HepG2 (cell line): ENCODE data around the gene POU2F1. TPM values are rescaled to one million over a fixed set of nuclear protein-coding genes. Genes with fewer than 3 reads are reported as not detected.

Experiments
- ATAC-seq: fragments of 200-7000 bp; cut with Tn5 transposase; 3 replicates; pipeline ENCODE4 v1.9.1; 2020; ENCODE audit warnings: mild to moderate bottlenecking, moderate library complexity
- BruUV-seq: library from RNA; stranded (reverse); fragments of 400-500 nt; replicated peaks from 2 replicates; lab custom pipeline; 2021; lab: Mats Ljungman, UMichigan
- CTCF ChIA-PET: fragments of 300-600 bp; formaldehyde crosslinking; extraction: SDS; loops from one replicate; lab custom pipeline; 2021; ENCODE audit warnings: low total read pairs, inconsistent platforms, low intra/inter-chr PET ratio; lab: Yijun Ruan, JAX
- POLR2A ChIA-PET: fragments of 350-600 bp; sonication (Branson Sonifier 250); formaldehyde crosslinking; loops from one replicate; lab custom pipeline; 2020; ENCODE audit warnings: antibody characterized with exemption, inconsistent platforms; lab: Yijun Ruan, JAX
- DNase-seq: peaks from one replicate; pipeline ENCODE4 v3.0.0-alpha.2; 2015; ENCODE audit warnings: low spot score
- FAIRE-seq: peaks from 3 replicates; lab custom pipeline; 2011; peaks lifted over from hg19 to GRCh38; lab: Jason Lieb, UNC
- H2AFZ ChIP-seq: one replicate; pipeline ENCODE4 v1.6.1; 2011; ENCODE audit warnings: low read length, inconsistent platforms
- H3K27ac ChIP-seq: fragments of 300-600 bp; 3 replicates; pipeline ENCODE4 v1.8.0; 2011; ENCODE audit warnings: mixed run types, mild to moderate bottlenecking, mixed read lengths, low read length, inconsistent platforms; ENCODE audit not compliant: insufficient read depth; ENCODE audit errors: extremely low read length
- H3K27me3 ChIP-seq, 2 experiments: fragments of 200-600 bp in 1 of 2; 2 replicates in 1 of 2; 3 replicates in 1 of 2; pipeline versions ENCODE4 v1.6.0 to v1.8.0; 2011; ENCODE audit warnings: low read length in 2 of 2, mild to moderate bottlenecking in 2 of 2, moderate library complexity in 2 of 2, inconsistent platforms in 1 of 2; ENCODE audit not compliant: insufficient read depth in 2 of 2, control insufficient read depth in 1 of 2
- H3K36me3 ChIP-seq, 2 experiments: fragments of 200-600 bp in 1 of 2; replicated peaks in 1 of 2; 2 replicates in 1 of 2; 3 replicates in 1 of 2; pipeline versions ENCODE4 v1.5.1 to v1.8.0; 2011; ENCODE audit warnings: low read length in 2 of 2, inconsistent platforms in 1 of 2; ENCODE audit not compliant: insufficient read depth in 2 of 2, control insufficient read depth in 1 of 2
- H3K4me1 ChIP-seq: 2 replicates; pipeline ENCODE4 v1.5.1; 2012; ENCODE audit warnings: low read length, inconsistent platforms; ENCODE audit not compliant: insufficient read depth
- H3K4me2 ChIP-seq: 2 replicates; pipeline ENCODE4 v1.6.0; 2011; ENCODE audit warnings: low read depth, low read length, inconsistent platforms
- H3K4me3 ChIP-seq, 3 experiments: fragments of 200-600 bp in 1 of 3; sonication (generic), shearing (Covaris generic) in 1 of 3; replicated peaks in 1 of 3; 2 replicates each; pipeline ENCODE4 v1.5.1; 2011 to 2016; ENCODE audit warnings: low read length in 3 of 3, inconsistent platforms in 2 of 3, low read depth in 2 of 3, mild to moderate bottlenecking in 2 of 3, control low read depth in 1 of 3, mixed read lengths in 1 of 3; ENCODE audit not compliant: insufficient read depth in 1 of 3
- H3K79me2 ChIP-seq: one replicate; pipeline ENCODE4 v1.6.1; 2011; ENCODE audit warnings: low read length, inconsistent platforms; ENCODE audit not compliant: insufficient read depth
- H3K9ac ChIP-seq: 2 replicates; pipeline ENCODE4 v1.6.0; 2011; ENCODE audit warnings: mild to moderate bottlenecking, low read depth, low read length, inconsistent platforms; ENCODE audit not compliant: insufficient read depth
- H3K9me3 ChIP-seq: 2 replicates; pipeline ENCODE4 v1.5.1; 2012; ENCODE audit warnings: mild to moderate bottlenecking, low read length
- H4K20me1 ChIP-seq: 2 replicates; pipeline ENCODE4 v1.6.0; 2011; ENCODE audit warnings: inconsistent platforms, mild to moderate bottlenecking, low read length, moderate library complexity; ENCODE audit not compliant: insufficient read depth
- NFE2L2 ChIP-seq: fragments of 150-350 bp; IDR thresholded peaks from 2 replicates; pipeline ENCODE4 v1.6.1; 2014; ENCODE audit warnings: low read length
- SMARCC2 ChIP-seq: fragments of 450-650 bp; IDR thresholded peaks from 2 replicates; pipeline ENCODE4 v1.6.1; 2017; ENCODE audit warnings: antibody characterized with exemption, mild to moderate bottlenecking
- TBX3 ChIP-seq: fragments of 450-650 bp; IDR thresholded peaks from 2 replicates; pipeline ENCODE4 v1.6.1; 2017; ENCODE audit warnings: antibody characterized with exemption, mild to moderate bottlenecking, inconsistent platforms, borderline replicate concordance
- ZC3H13 ChIP-seq: sonication (generic); formaldehyde crosslinking; IDR thresholded peaks from 2 replicates; pipeline ENCODE4 v1.8.1; 2023; ENCODE audit warnings: mild to moderate bottlenecking, missing genetic modification reagents, moderate library complexity
- ZNF563 ChIP-seq: sonication (generic); formaldehyde crosslinking; IDR thresholded peaks from 2 replicates; pipeline ENCODE4 v1.8.0; 2022; ENCODE audit warnings: mild to moderate bottlenecking, moderate library complexity, missing genetic modification reagents
- WGBS: methylation state at CpG from one replicate; pipeline ENCODE4 v1.1.6; 2017; ENCODE audit warnings: low lambda C conversion rate; 5-methylcytosine and 5-hydroxymethylcytosine counted together
- in situ Hi-C: cut with HindIII; loops from 2 replicates; pipeline ENCODE4 v1.10.0; 2017; ENCODE audit warnings: low pct_unique_long_range_greater_than_20kb; ENCODE audit not compliant: extremely low pct_ligation_motif_present
- intact Hi-C: fragments of 100-400 bp; cut with micrococcal nuclease; formaldehyde crosslinking; loops from one replicate; pipeline ENCODE4 v1.10.0; 2022; ENCODE audit not compliant: unreplicated experiment
- polyA plus RNA-seq, 8 experiments: library from polyadenylated mRNA; depleted of rRNA in 3 of 8; stranded (reverse) in 7 of 8; unstranded in 1 of 8; fragments of >200 nt; fragmentation: Illumina TruSeq in 4 of 8; extraction: Trizol in 4 of 8; gene quantifications; 2 replicates each; pipeline versions ENCODE4 v1.2.1 to v1.2.3, GENCODE V29; 2011 to 2016; ENCODE audit warnings: low read depth in 4 of 8, missing spikeins in 1 of 8, mixed read lengths in 1 of 8; ENCODE audit not compliant: insufficient read depth in 1 of 8
- total RNA-seq, 5 experiments: library from RNA; depleted of rRNA; stranded (reverse); fragments of >200 nt; fragmentation: Illumina TruSeq; extraction: Trizol; gene quantifications; 2 replicates each; pipeline ENCODE4 v1.2.3, GENCODE V29; 2016; ENCODE audit warnings: low read depth in 1 of 5
- TF ChIP-seq, protein P1 (sequence below): sonication (generic); formaldehyde crosslinking; IDR thresholded peaks from 2 replicates; pipeline ENCODE4 v1.5.0; 2020; ENCODE audit warnings: mild to moderate bottlenecking, missing genetic modification reagents
- TF ChIP-seq, protein P2 (sequence below): sonication (generic); formaldehyde crosslinking; IDR thresholded peaks from 2 replicates; pipeline ENCODE4 v1.4.0; 2020; ENCODE audit warnings: missing genetic modification reagents

The POU2F1 gene
- total and polyA plus RNA-seq, 2 of the 13 experiments (the other 11 are each of a cell fraction or from before 2014, with no cell fraction given) = 10.2 to 13.0 TPM

DNA sequence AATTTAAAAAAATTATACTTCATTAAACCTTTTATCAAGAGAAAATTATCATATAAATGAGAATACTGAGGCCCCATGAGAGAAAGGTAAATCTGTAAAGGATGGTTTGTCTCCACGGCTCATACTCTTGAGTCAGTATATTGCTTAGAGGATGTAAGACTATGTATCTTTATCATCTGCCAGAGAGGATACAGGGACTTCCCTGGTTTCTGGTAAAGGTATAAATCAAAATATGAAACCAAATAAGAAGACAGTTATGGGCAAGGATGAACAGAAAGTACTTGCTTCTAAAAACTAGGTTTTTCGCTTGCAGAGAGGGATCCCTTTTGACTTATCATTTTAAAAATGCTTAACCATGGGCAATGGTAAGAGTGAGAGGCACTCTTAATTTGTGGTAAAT is 112.4 kb downstream of the POU2F1 start:
- POLR2A ChIA-PET = no interaction called here
- FAIRE-seq (no peak), ATAC-seq (no peak), DNase-seq (no peak)
- no peaks in the 10 kb centered on the region for H3K9me3 ChIP-seq
- no peak overlapping the region for H3K9ac ChIP-seq
- intact Hi-C loops = loop anchor here (5.0 kb wide), 1 partner anchor 46 kb away; no protein-coding TSS in a partner anchor
- WGBS = 98% methylated on average over 2 of the region's 2 CpGs
- H3K4me1 ChIP-seq = peaks cover 49% of the 10 kb centered on the region
- no peak overlapping the region for H2AFZ ChIP-seq
- no peak for TF ChIP-seq TBX3
- no peak overlapping the region for H3K4me2 ChIP-seq
- H3K4me3 ChIP-seq = no peak overlapping the region
- in situ Hi-C loops = no loop called here
- no TSS peak for BruUV-seq
- H3K79me2 ChIP-seq = peaks cover 3% of the 10 kb centered on the region
- no peaks in the 10 kb centered on the region for H3K27me3 ChIP-seq
- CTCF ChIA-PET = no interaction called here
- H3K36me3 ChIP-seq = no peaks in the 10 kb centered on the region
- no peaks in the 10 kb centered on the region for H4K20me1 ChIP-seq
- no peak overlapping the region for H3K27ac ChIP-seq

DNA sequence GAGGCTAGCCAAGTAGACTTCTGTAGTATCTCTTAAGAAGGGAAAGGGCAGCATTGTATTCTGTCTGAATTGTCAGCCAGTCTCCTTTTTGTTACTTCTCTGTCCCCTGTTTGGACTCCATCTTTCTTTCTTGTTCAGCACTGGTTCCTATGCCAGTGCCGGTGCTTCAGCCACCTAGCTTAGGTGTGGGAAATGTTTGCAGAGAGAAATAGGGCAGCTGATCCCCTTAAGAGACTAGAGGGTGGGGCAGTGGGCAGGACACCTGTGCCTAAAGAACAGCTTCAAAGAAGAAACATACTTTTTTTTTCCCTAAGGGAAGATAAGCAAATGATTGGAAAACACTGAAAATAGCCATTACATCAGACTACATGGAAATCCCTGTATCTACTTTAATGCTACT is 113.0 kb downstream of the POU2F1 start:
- H3K36me3 ChIP-seq = no peaks in the 10 kb centered on the region

More for the DNA sequence above, 113.0 kb downstream of the POU2F1 start:
- in situ Hi-C loops (no loop called here), intact Hi-C loops (loop anchor here (5.0 kb wide), 1 partner anchor 46 kb away; no protein-coding TSS in a partner anchor)
- POLR2A ChIA-PET = no interaction called here
- no TSS peak for BruUV-seq
- Histone ChIP-seq H4K20me1 (no peaks in the 10 kb centered on the region), H3K9ac (no peak overlapping the region), H3K9me3 (no peaks in the 10 kb centered on the region), H3K27ac (no peak overlapping the region), H3K4me2 (no peak overlapping the region), H3K79me2 (peaks cover 3% of the 10 kb centered on the region), H3K4me1 (peaks cover 49% of the 10 kb centered on the region), H2AFZ (no peak overlapping the region), H3K4me3 (no peak overlapping the region), H3K27me3 (no peaks in the 10 kb centered on the region)
- ATAC-seq = no peak
- no peak for FAIRE-seq
- WGBS = 69% methylated on average over 1 of the region's 1 CpG
- TF ChIP-seq SMARCC2 (no peak), ZNF563 (CRISPR knock-in tag) (no peak), NFE2L2 (no peak), ZC3H13 (CRISPR knock-in tag) (no peak)
- TF ChIP-seq, protein P1, sequence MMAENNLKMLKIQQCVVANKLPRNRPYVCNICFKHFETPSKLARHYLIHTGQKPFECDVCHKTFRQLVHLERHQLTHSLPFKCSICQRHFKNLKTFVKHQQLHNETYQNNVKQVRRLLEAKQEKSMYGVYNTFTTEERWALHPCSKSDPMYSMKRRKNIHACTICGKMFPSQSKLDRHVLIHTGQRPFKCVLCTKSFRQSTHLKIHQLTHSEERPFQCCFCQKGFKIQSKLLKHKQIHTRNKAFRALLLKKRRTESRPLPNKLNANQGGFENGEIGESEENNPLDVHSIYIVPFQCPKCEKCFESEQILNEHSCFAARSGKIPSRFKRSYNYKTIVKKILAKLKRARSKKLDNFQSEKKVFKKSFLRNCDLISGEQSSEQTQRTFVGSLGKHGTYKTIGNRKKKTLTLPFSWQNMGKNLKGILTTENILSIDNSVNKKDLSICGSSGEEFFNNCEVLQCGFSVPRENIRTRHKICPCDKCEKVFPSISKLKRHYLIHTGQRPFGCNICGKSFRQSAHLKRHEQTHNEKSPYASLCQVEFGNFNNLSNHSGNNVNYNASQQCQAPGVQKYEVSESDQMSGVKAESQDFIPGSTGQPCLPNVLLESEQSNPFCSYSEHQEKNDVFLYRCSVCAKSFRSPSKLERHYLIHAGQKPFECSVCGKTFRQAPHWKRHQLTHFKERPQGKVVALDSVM (CRISPR knock-in tag) = no peak
- TF ChIP-seq, protein P2, sequence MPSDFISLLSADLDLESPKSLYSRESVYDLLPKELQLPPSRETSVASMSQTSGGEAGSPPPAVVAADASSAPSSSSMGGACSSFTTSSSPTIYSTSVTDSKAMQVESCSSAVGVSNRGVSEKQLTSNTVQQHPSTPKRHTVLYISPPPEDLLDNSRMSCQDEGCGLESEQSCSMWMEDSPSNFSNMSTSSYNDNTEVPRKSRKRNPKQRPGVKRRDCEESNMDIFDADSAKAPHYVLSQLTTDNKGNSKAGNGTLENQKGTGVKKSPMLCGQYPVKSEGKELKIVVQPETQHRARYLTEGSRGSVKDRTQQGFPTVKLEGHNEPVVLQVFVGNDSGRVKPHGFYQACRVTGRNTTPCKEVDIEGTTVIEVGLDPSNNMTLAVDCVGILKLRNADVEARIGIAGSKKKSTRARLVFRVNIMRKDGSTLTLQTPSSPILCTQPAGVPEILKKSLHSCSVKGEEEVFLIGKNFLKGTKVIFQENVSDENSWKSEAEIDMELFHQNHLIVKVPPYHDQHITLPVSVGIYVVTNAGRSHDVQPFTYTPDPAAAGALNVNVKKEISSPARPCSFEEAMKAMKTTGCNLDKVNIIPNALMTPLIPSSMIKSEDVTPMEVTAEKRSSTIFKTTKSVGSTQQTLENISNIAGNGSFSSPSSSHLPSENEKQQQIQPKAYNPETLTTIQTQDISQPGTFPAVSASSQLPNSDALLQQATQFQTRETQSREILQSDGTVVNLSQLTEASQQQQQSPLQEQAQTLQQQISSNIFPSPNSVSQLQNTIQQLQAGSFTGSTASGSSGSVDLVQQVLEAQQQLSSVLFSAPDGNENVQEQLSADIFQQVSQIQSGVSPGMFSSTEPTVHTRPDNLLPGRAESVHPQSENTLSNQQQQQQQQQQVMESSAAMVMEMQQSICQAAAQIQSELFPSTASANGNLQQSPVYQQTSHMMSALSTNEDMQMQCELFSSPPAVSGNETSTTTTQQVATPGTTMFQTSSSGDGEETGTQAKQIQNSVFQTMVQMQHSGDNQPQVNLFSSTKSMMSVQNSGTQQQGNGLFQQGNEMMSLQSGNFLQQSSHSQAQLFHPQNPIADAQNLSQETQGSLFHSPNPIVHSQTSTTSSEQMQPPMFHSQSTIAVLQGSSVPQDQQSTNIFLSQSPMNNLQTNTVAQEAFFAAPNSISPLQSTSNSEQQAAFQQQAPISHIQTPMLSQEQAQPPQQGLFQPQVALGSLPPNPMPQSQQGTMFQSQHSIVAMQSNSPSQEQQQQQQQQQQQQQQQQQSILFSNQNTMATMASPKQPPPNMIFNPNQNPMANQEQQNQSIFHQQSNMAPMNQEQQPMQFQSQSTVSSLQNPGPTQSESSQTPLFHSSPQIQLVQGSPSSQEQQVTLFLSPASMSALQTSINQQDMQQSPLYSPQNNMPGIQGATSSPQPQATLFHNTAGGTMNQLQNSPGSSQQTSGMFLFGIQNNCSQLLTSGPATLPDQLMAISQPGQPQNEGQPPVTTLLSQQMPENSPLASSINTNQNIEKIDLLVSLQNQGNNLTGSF (CRISPR knock-in tag) = no peak
- DNase-seq = no peak
- CTCF ChIA-PET = no interaction called here
